WTC11 (cell line): ENCODE results near the gene ARHGAP45. TPM values are rescaled to one million over a fixed set of nuclear protein-coding genes. Genes with fewer than 3 reads are reported as not detected.

Source experiments
- ATAC-seq: fragments of 200-7000 bp; cut with Tn5 transposase; 2 replicates; pipeline ENCODE4 v1.10.0; 2021; ENCODE audit warnings: mild to moderate bottlenecking, moderate library complexity
- CTCF ChIA-PET: fragments of 300-600 bp; sonication (Branson Sonifier 250); formaldehyde crosslinking; loops from one replicate; lab custom pipeline; 2021; ENCODE audit warnings: antibody characterized with exemption; lab: Charles Lee
- POLR2A ChIA-PET: fragments of 350-600 bp; sonication (Branson Sonifier 250); formaldehyde crosslinking; loops from one replicate; lab custom pipeline; 2021; ENCODE audit warnings: antibody characterized with exemption; lab: Charles Lee
- DNase-seq: peaks from one replicate; pipeline ENCODE4 v3.0.0; 2021; ENCODE audit warnings: low spot score
- H3K27ac Mint-ChIP-seq: 2 replicates; pipeline ENCODE4 v1.8.0; 2021; ENCODE audit warnings: mixed read lengths
- H3K27me3 Mint-ChIP-seq: 2 replicates; pipeline ENCODE4 v1.8.0; 2021; ENCODE audit warnings: low read depth, mild to moderate bottlenecking, moderate library complexity, mixed read lengths
- H3K36me3 Mint-ChIP-seq: 2 replicates; pipeline ENCODE4 v1.8.0; 2021; ENCODE audit warnings: mixed read lengths
- H3K4me1 Mint-ChIP-seq: 2 replicates; pipeline ENCODE4 v1.8.0; 2022; ENCODE audit warnings: mixed read lengths
- H3K4me3 Mint-ChIP-seq: 2 replicates; pipeline ENCODE4 v1.8.0; 2021; ENCODE audit warnings: mild to moderate bottlenecking, moderate library complexity, mixed read lengths
- H3K9me3 Mint-ChIP-seq: 2 replicates; pipeline ENCODE4 v1.8.0; 2021; ENCODE audit warnings: mixed read lengths
- CREB1 ChIP-seq: sonication (generic); formaldehyde crosslinking; IDR thresholded peaks from 2 replicates; pipeline ENCODE4 v1.8.0; 2023; ENCODE audit warnings: mild to moderate bottlenecking, missing genetic modification reagents
- ESRRA ChIP-seq: sonication (generic); formaldehyde crosslinking; IDR thresholded peaks from 2 replicates; pipeline ENCODE4 v1.8.1; 2022; ENCODE audit warnings: mild to moderate bottlenecking, missing genetic modification reagents, borderline replicate concordance
- ETV6 ChIP-seq: sonication (generic); formaldehyde crosslinking; IDR thresholded peaks from 2 replicates; pipeline ENCODE4 v1.8.1; 2022; ENCODE audit warnings: mild to moderate bottlenecking, missing genetic modification reagents
- FOXP1 ChIP-seq: sonication (generic); formaldehyde crosslinking; IDR thresholded peaks from 2 replicates; pipeline ENCODE4 v1.8.0; 2022; ENCODE audit warnings: missing genetic modification reagents, mild to moderate bottlenecking, moderate library complexity, borderline replicate concordance
- JAZF1 ChIP-seq: fragments of 250-450 bp; sonication (Bioruptor Pico); IDR thresholded peaks from 2 replicates; pipeline ENCODE4 v1.9.0; 2021; ENCODE audit warnings: moderate library complexity, mild to moderate bottlenecking, inconsistent platforms
- OVOL2 ChIP-seq: fragments of 250-450 bp; sonication (Bioruptor Pico); IDR thresholded peaks from 2 replicates; pipeline ENCODE4 v1.9.0; 2021; ENCODE audit warnings: mild to moderate bottlenecking, borderline replicate concordance
- RORB ChIP-seq: fragments of 250-450 bp; sonication (Bioruptor Pico); IDR thresholded peaks from 2 replicates; pipeline ENCODE4 v1.9.0; 2021; ENCODE audit warnings: mild to moderate bottlenecking
- SMAD3 ChIP-seq: sonication (generic); formaldehyde crosslinking; IDR thresholded peaks from 2 replicates; pipeline ENCODE4 v1.8.0; 2022; ENCODE audit warnings: missing genetic modification reagents, mild to moderate bottlenecking, borderline replicate concordance
- ZBTB21 ChIP-seq: sonication (generic); formaldehyde crosslinking; IDR thresholded peaks from 2 replicates; pipeline ENCODE4 v1.8.1; 2023; ENCODE audit warnings: mild to moderate bottlenecking, missing genetic modification reagents, borderline replicate concordance
- ZMAT4 ChIP-seq: fragments of 250-450 bp; sonication (Bioruptor Pico); IDR thresholded peaks from 2 replicates; pipeline ENCODE4 v1.9.0; 2021; ENCODE audit warnings: mild to moderate bottlenecking
- ZNF219 ChIP-seq: sonication (generic); formaldehyde crosslinking; IDR thresholded peaks from 2 replicates; pipeline ENCODE4 v1.8.0; 2023; ENCODE audit warnings: missing genetic modification reagents, mild to moderate bottlenecking, borderline replicate concordance
- ZNF232 ChIP-seq: sonication (generic); formaldehyde crosslinking; IDR thresholded peaks from 2 replicates; pipeline ENCODE4 v1.8.0; 2022; ENCODE audit warnings: mild to moderate bottlenecking, missing genetic modification reagents
- ZNF512 ChIP-seq: sonication (generic); formaldehyde crosslinking; IDR thresholded peaks from 2 replicates; pipeline ENCODE4 v1.8.1; 2022; ENCODE audit warnings: missing genetic modification reagents, borderline replicate concordance
- total RNA-seq: library from RNA; stranded (reverse); gene quantifications from 3 replicates; pipeline ENCODE4 v1.2.3, GENCODE V29; 2021
- TF ChIP-seq, protein P1 (sequence below): sonication (generic); formaldehyde crosslinking; IDR thresholded peaks from 2 replicates; pipeline ENCODE4 v1.8.1; 2022; ENCODE audit warnings: low read depth, missing genetic modification reagents, borderline replicate concordance
- TF ChIP-seq, protein P2 (sequence below): sonication (generic); formaldehyde crosslinking; IDR thresholded peaks from 2 replicates; pipeline ENCODE4 v1.8.1; 2023; ENCODE audit warnings: mild to moderate bottlenecking, missing genetic modification reagents, moderate library complexity
- TF ChIP-seq, protein P3 (sequence below): sonication (generic); formaldehyde crosslinking; IDR thresholded peaks from 2 replicates; pipeline ENCODE4 v1.8.1; 2023; ENCODE audit warnings: mild to moderate bottlenecking, moderate library complexity, missing genetic modification reagents
- TF ChIP-seq, protein P4 (sequence below): sonication (generic); formaldehyde crosslinking; IDR thresholded peaks from 2 replicates; pipeline ENCODE4 v1.8.1; 2022; ENCODE audit warnings: mild to moderate bottlenecking, missing genetic modification reagents, moderate library complexity, borderline replicate concordance
- TF ChIP-seq, protein P5 (sequence below): sonication (generic); formaldehyde crosslinking; conservative IDR thresholded peaks from 2 replicates; pipeline ENCODE4 v1.8.1; 2022; ENCODE audit warnings: mild to moderate bottlenecking, missing genetic modification reagents

Gene ARHGAP45
- total RNA-seq, 1 experiment from 2014 or later: 40.9 TPM

GRCh38 chr19:1051791-1052190 lies 15.2 kb upstream of the ARHGAP45 start:
- Mint-ChIP-seq H3K9me3 (peaks cover 7% of the 10 kb centered on the region), H3K4me1 (no peaks in the 10 kb centered on the region), H3K4me3 (no peak overlapping the region), H3K27ac (no peak overlapping the region), H3K27me3 (no peaks in the 10 kb centered on the region), H3K36me3 (peaks cover 14% of the 10 kb centered on the region)
- TF ChIP-seq, protein P1, sequence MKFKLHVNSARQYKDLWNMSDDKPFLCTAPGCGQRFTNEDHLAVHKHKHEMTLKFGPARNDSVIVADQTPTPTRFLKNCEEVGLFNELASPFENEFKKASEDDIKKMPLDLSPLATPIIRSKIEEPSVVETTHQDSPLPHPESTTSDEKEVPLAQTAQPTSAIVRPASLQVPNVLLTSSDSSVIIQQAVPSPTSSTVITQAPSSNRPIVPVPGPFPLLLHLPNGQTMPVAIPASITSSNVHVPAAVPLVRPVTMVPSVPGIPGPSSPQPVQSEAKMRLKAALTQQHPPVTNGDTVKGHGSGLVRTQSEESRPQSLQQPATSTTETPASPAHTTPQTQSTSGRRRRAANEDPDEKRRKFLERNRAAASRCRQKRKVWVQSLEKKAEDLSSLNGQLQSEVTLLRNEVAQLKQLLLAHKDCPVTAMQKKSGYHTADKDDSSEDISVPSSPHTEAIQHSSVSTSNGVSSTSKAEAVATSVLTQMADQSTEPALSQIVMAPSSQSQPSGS (CRISPR knock-in tag): no peak
- TF ChIP-seq ZNF232 (CRISPR knock-in tag): no peak
- TF ChIP-seq JAZF1: no peak
- TF ChIP-seq FOXP1 (CRISPR knock-in tag): no peak
- TF ChIP-seq, protein P2, sequence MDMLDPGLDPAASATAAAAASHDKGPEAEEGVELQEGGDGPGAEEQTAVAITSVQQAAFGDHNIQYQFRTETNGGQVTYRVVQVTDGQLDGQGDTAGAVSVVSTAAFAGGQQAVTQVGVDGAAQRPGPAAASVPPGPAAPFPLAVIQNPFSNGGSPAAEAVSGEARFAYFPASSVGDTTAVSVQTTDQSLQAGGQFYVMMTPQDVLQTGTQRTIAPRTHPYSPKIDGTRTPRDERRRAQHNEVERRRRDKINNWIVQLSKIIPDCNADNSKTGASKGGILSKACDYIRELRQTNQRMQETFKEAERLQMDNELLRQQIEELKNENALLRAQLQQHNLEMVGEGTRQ (CRISPR knock-in tag): no peak
- no peak for TF ChIP-seq ZBTB21
- DNase-seq: no peak
- POLR2A ChIA-PET: no interaction called here
- ATAC-seq: no peak
- CTCF ChIA-PET: interaction anchor here (2.6 kb wide), 1 partner anchor 19 kb away, joined by 6 read pairs; no protein-coding TSS in a partner anchor

GRCh38 chr19:1052349-1052975 lies 14.5 kb upstream of the ARHGAP45 start:
- H3K27me3 Mint-ChIP-seq: peaks cover 3% of the 10 kb centered on the region
- no peak for ATAC-seq
- DNase-seq: no peak
- no peak for TF ChIP-seq CREB1 (CRISPR knock-in tag)
- TF ChIP-seq, protein P3, sequence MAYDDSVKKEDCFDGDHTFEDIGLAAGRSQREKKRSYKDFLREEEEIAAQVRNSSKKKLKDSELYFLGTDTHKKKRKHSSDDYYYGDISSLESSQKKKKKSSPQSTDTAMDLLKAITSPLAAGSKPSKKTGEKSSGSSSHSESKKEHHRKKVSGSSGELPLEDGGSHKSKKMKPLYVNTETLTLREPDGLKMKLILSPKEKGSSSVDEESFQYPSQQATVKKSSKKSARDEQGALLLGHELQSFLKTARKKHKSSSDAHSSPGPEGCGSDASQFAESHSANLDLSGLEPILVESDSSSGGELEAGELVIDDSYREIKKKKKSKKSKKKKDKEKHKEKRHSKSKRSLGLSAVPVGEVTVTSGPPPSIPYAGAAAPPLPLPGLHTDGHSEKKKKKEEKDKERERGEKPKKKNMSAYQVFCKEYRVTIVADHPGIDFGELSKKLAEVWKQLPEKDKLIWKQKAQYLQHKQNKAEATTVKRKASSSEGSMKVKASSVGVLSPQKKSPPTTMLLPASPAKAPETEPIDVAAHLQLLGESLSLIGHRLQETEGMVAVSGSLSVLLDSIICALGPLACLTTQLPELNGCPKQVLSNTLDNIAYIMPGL (CRISPR knock-in tag): no peak
- TF ChIP-seq RORB (CRISPR knock-in tag): no peak
- no peak for TF ChIP-seq SMAD3 (CRISPR knock-in tag)
- peaks cover 20% of the 10 kb centered on the region for H3K36me3 Mint-ChIP-seq
- no peak overlapping the region for H3K4me3 Mint-ChIP-seq
- CTCF ChIA-PET: interaction anchor here (1.3 kb wide), 1 partner anchor 192 kb away, joined by 3 read pairs; no protein-coding TSS in a partner anchor
- no peaks in the 10 kb centered on the region for H3K4me1 Mint-ChIP-seq
- POLR2A ChIA-PET: no interaction called here
- peaks cover 14% of the 10 kb centered on the region for H3K9me3 Mint-ChIP-seq
- no peak overlapping the region for H3K27ac Mint-ChIP-seq

DNA sequence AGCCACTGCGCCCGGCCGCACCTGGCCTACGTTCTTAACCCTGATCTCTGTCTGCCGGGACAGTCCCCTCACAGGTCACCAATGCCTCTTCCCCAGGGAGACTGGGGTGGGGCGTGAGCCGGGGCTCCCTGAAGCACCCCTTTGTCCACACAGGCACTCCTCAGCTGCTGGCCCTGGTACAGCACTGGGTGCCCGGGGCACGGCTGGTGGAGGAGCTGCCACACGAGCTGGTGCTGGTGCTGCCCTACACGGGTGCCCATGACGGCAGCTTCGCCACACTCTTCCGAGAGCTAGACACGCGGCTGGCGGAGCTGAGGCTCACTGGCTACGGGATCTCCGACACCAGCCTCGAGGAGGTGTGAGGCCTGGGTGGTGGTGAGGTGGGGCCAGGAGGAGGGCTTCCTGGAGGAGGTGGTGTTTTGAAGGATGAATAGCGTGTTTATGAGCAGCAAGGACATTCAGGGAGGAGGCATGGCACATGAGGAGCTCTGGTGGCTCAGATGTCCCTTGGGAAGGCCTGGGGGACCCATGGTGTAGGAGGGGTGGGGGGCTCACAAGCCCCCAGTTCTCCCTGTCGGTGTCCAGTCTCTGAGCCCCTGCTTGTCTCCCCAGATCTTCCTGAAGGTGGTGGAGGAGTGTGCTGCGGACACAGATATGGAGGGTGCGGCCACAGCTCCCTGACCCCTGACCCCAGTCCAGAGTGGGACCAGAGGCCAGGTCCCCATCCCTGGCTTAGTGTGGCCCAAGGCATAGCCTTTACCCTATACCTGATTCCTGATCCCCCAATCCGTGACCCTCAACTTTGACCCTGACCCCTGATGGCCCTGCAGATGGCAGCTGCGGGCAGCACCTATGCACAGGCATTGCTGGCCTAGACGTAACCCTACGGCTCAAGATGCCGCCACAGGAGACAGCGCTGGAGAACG lies 13.5 kb upstream of the ARHGAP45 start:
- ATAC-seq (no peak), DNase-seq (no peak)
- Mint-ChIP-seq H3K36me3 (peaks cover 30% of the 10 kb centered on the region), H3K4me3 (no peak overlapping the region), H3K27me3 (peaks cover 4% of the 10 kb centered on the region), H3K4me1 (no peaks in the 10 kb centered on the region), H3K9me3 (peaks cover 24% of the 10 kb centered on the region), H3K27ac (no peak overlapping the region)
- ChIA-PET CTCF (interaction anchor here (1.3 kb wide), 1 partner anchor 191 kb away, joined by 3 read pairs; no protein-coding TSS in a partner anchor), POLR2A (interaction anchor here (0.7 kb wide), 1 partner anchor 23 kb away, joined by 3 read pairs; no protein-coding TSS in a partner anchor)
- TF ChIP-seq ZMAT4 (CRISPR knock-in tag) (no peak), ZNF512 (no peak), SMAD3 (CRISPR knock-in tag) (no peak), ESRRA (CRISPR knock-in tag) (no peak), ZNF219 (CRISPR knock-in tag) (no peak), OVOL2 (CRISPR knock-in tag) (no peak), ETV6 (CRISPR knock-in tag) (no peak)
- TF ChIP-seq, protein P4, sequence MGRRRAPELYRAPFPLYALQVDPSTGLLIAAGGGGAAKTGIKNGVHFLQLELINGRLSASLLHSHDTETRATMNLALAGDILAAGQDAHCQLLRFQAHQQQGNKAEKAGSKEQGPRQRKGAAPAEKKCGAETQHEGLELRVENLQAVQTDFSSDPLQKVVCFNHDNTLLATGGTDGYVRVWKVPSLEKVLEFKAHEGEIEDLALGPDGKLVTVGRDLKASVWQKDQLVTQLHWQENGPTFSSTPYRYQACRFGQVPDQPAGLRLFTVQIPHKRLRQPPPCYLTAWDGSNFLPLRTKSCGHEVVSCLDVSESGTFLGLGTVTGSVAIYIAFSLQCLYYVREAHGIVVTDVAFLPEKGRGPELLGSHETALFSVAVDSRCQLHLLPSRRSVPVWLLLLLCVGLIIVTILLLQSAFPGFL (CRISPR knock-in tag): no peak
- TF ChIP-seq, protein P5, sequence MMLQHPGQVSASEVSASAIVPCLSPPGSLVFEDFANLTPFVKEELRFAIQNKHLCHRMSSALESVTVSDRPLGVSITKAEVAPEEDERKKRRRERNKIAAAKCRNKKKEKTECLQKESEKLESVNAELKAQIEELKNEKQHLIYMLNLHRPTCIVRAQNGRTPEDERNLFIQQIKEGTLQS: no peak
